ENCODE data around the gene RPS15A. TPM values are rescaled to one million over a fixed set of nuclear protein-coding genes. Genes with fewer than 3 reads are reported as not detected.
"Not testable (repeated sequence)": the region's sequence is repeated elsewhere in the genome, so short reads cannot be mapped to it uniquely, and the experiment has no call there.

The RPS15A gene
- total RNA-seq, 2 experiments from 2014 or later = 1,594 to 1,602 TPM

DNA sequence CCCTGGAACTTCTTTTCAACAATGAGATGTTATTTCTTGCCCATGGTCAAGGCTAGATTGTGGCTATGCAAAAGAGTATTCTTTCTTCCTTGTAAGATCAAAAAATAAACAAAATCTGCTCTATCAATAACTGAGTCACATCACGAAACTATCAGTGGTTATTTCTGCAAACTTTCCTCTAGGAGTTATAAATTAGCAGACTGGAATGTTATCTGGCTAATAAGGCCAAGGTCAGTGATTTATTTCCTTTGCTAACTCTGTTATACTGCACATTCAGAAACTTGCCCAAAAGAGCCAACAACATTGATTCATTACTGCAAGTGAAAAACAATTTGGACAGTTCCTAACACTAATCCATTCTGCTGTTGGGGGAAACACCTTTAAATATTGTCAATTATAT is 6.2 kb upstream of the RPS15A start:
- no peaks in the 10 kb centered on the region for H3K27me3 Mint-ChIP-seq (ENCODE audit: low read depth)
- H3K4me3 Mint-ChIP-seq = no peak overlapping the region

DNA sequence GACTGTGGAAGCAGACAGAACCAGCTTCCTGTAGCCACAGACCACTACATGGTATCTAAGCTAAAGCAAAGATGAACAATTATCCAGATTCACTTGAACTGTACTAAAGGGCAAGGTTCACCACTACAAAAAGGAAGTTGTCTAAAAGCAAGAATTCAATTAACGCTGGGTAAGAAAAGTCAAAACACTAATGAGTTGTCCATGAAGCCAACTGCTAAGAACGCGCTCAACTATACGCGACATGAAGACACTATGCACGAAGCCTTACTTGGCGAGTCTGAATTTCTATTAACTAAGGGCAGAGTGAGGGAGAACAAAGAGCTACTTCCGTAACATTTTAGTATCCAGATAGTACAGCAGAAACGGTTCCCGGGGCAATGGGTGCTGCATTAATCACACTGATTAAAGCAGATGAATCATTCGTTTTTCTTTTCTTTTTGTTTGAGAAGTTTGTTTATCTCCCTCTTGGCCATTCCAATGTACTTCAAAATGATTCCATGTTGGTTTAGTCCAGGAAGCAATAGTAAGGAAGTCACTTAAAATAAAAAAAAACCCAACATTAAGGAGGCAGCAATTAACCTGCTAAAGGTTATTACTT is 2.8 kb upstream of the RPS15A start:
- H3K9me3 Mint-ChIP-seq (ENCODE audit: insufficient read depth) = no peaks in the 10 kb centered on the region
- no peak overlapping the region for H3K4me3 Mint-ChIP-seq
- no peak for DNase-seq
- peaks cover 84% of the 10 kb centered on the region for H3K36me3 Mint-ChIP-seq (ENCODE audit: low read depth)
- peaks cover 54% of the 10 kb centered on the region for H3K4me1 Mint-ChIP-seq (ENCODE audit: low read depth)
- ATAC-seq = no peak
- peak overlapping the region; percentile 55 for H3K27ac Mint-ChIP-seq
- no peaks in the 10 kb centered on the region for H3K27me3 Mint-ChIP-seq (ENCODE audit: low read depth)
- CTCF ChIA-PET = interaction anchor here (9.1 kb wide), 1 partner anchor 10 kb away, joined by 142 read pairs; the partner anchor contains the start of gene ARL6IP1
- POLR2A ChIA-PET = interaction anchor here (1.5 to 9.5 kb wide), 2 partner anchors 7 to 10 kb away, joined by 5 to 189 read pairs; partner anchors contain the start of gene ARL6IP1

More for the DNA sequence above, 6.2 kb upstream of the RPS15A start:
- H3K4me1 Mint-ChIP-seq (ENCODE audit: low read depth) = peaks cover 54% of the 10 kb centered on the region
- ChIA-PET CTCF (no interaction called here), POLR2A (no interaction called here)
- DNase-seq (no peak), ATAC-seq (no peak)
- H3K27ac Mint-ChIP-seq = peak overlapping the region; percentile 34
- H3K36me3 Mint-ChIP-seq (ENCODE audit: low read depth) = peaks cover 83% of the 10 kb centered on the region
- no peaks in the 10 kb centered on the region for H3K9me3 Mint-ChIP-seq (ENCODE audit: insufficient read depth)

DNA sequence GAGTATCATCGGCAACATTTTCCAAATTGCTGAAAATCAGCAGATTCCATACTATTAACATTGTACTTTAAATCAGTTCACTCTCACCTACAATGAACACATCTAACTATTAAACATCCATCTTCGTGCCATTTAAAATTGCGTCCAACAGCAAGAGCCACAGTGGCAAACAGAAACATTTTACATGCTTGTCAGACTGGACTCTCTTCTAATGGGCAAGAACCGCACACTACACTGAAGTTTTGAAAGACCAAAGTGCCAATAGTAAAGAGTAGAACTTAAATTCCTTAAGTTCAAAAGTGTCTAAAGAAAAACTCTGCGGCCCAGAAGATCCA is 652 bp downstream of the RPS15A start:
- ChIA-PET CTCF (interaction anchor here (1.5 to 9.1 kb wide), 2 partner anchors 13 to 22 kb away, joined by 6 to 142 read pairs; partner anchors contain the start of gene ARL6IP1), POLR2A (interaction anchor here (0.6 to 9.5 kb wide), 6 partner anchors 10 to 278 kb away, joined by 3 to 189 read pairs (median 6); partner anchors contain the start of genes ARL6IP1 and COQ7)
- no peaks in the 10 kb centered on the region for H3K9me3 Mint-ChIP-seq (ENCODE audit: insufficient read depth)
- H3K4me3 Mint-ChIP-seq = peak overlapping the region; percentile 95
- peaks cover 74% of the 10 kb centered on the region for H3K4me1 Mint-ChIP-seq (ENCODE audit: low read depth)
- ATAC-seq = no peak
- peaks cover 90% of the 10 kb centered on the region for H3K36me3 Mint-ChIP-seq (ENCODE audit: low read depth)
- no peaks in the 10 kb centered on the region for H3K27me3 Mint-ChIP-seq (ENCODE audit: low read depth)
- H3K27ac Mint-ChIP-seq = peak overlapping the region; percentile 92
- DNase-seq = no peak

DNA sequence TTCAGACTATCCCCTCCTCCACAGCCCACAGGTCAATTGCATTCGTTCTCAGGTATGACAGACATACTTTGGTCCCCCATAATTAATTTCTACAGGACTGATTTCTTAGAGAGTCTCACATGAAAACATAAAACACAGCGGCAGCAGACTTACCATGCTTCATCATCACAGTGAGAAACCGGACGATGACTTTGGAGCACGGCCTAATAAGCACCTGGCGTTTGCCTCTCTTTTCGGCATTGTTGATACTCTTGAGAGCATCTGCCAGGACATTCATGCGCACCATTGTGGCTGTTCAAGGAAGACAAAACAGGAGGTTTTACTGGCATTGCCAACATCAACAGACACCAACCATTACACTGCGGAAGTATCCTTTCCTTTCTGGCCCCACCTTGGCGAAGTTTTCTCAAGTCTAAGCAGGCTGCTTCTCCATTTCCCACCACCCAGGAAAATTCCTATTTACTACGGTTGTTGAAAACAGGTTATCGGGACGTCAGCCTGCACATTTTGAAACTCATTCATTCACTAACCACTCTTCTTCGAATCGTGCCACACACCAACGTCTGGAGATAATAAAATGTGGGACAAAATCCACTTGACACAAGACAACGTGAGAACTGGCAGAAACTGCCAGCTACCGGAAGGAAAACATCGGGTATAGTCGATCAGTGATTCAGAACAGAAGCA is 1.2 kb downstream of the RPS15A start:
- DNase-seq (no peak), ATAC-seq (no peak)
- Mint-ChIP-seq H3K9me3 (ENCODE audit: insufficient read depth) (no peaks in the 10 kb centered on the region), H3K27me3 (ENCODE audit: low read depth) (no peaks in the 10 kb centered on the region), H3K36me3 (ENCODE audit: low read depth) (peaks cover 88% of the 10 kb centered on the region), H3K4me1 (ENCODE audit: low read depth) (peaks cover 73% of the 10 kb centered on the region), H3K27ac (peak overlapping the region; percentile 92), H3K4me3 (peak overlapping the region; percentile 95)
- ChIA-PET CTCF (interaction anchor here (1.5 to 9.1 kb wide), 2 partner anchors 14 to 21 kb away, joined by 6 to 142 read pairs; partner anchors contain the start of gene ARL6IP1), POLR2A (interaction anchor here (0.6 to 9.5 kb wide), 8 partner anchors 11 to 278 kb away, joined by 3 to 189 read pairs (median 4); partner anchors contain the start of genes ARL6IP1 and COQ7)

DNA sequence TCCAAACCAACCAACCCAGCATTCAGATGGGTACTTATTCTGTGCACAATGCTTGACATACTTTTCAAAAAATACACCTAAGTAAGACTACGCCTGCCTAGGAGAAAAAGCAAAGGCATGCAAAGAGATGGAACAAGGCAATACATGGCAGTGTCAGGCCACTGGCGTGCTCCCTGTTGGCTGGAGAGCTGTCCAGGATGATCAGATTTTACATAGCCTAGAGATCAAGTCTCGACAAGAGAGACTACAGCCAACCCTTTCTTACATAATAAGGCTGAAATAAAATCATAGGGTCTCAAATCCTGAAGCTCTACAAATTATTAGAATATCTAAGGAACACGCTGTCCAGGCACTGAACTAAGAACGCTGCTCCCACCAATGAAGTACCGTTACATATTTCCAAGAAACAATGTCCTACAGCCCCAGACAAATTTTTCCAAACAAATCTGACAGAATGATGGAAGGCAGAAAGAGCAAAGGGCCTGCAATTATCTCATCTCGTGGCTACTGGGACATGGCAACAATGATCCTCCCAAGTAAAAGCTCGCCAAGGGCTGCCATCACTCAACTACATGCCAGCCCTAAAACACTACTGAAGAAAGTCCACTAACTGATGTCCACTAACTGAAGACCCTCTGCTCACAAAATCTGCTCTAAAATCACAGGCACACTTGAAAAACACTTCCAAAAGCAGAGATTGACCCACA is 5.1 kb downstream of the RPS15A start:
- Mint-ChIP-seq H3K27me3 (ENCODE audit: low read depth) (no peaks in the 10 kb centered on the region), H3K4me3 (peak overlapping the region; percentile 20), H3K36me3 (ENCODE audit: low read depth) (peaks cover 71% of the 10 kb centered on the region), H3K9me3 (ENCODE audit: insufficient read depth) (no peaks in the 10 kb centered on the region), H3K4me1 (ENCODE audit: low read depth) (peaks cover 62% of the 10 kb centered on the region), H3K27ac (peak overlapping the region; percentile 39)
- no peak for ATAC-seq
- ChIA-PET POLR2A (interaction anchor here (0.8 to 9.5 kb wide), 2 partner anchors 15 to 69 kb away, joined by 4 to 189 read pairs; partner anchors contain the start of gene ARL6IP1), CTCF (interaction anchor here (1.7 to 9.1 kb wide), 2 partner anchors 18 to 62 kb away, joined by 4 to 142 read pairs; partner anchors contain the start of gene ARL6IP1)
- no peak for DNase-seq

DNA sequence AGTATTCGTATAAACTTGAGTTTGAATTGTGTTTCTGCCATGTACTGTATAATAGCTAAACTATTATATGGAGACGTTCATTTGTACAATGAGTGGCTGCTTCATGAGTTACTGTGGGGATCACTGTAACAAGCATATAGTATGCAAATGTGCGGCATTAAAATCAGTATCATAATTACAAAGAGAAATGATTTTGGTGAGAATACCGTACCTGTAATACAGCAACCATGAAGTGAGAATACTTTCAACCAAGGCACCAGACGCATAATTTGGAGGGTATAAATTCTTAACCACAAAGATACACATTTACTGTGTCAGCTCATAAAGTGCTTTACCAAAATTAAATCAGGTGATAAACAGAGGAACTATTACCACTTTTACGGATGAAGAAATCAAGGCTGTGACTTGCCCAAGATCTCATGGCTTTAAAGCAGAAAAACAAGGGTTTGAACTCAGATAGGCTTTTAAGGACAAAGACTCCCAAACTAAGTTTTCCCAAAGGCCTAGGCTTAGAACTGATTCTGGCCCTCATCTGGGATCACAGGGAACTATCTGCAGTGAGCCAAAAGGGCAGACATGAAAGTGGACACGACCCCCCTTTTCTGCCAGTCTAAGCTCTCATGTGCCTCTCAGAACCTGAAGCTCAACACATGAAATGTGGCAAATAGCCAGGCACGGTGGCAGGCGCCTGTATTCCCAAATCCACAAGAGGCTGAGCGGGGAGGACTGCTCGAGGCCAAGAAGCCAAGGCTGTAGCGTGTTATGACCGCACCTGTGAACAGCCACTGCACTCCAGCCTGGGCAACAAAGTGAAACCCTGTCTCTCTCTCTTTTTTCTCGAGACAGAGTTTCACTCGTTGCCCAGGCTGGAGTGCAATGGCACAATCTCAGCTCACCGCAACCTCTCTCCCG is 6.4 kb downstream of the RPS15A start:
- no peaks in the 10 kb centered on the region for H3K9me3 Mint-ChIP-seq (ENCODE audit: insufficient read depth)
- ATAC-seq (no peak), DNase-seq (no peak)
- H3K4me1 Mint-ChIP-seq (ENCODE audit: low read depth) = peaks cover 56% of the 10 kb centered on the region
- no peaks in the 10 kb centered on the region for H3K27me3 Mint-ChIP-seq (ENCODE audit: low read depth)
- CTCF ChIA-PET = interaction anchor here (1.5 to 1.7 kb wide), 2 partner anchors 18 to 63 kb away, joined by 4 to 5 read pairs; partner anchors contain the start of gene ARL6IP1
- POLR2A ChIA-PET = interaction anchor here (0.8 to 9.5 kb wide), 5 partner anchors 9 to 18 kb away, joined by 3 to 189 read pairs (median 5); partner anchors contain the start of gene ARL6IP1
- H3K27ac Mint-ChIP-seq = no peak overlapping the region
- peaks cover 59% of the 10 kb centered on the region for H3K36me3 Mint-ChIP-seq (ENCODE audit: low read depth)
- no peak overlapping the region for H3K4me3 Mint-ChIP-seq

DNA sequence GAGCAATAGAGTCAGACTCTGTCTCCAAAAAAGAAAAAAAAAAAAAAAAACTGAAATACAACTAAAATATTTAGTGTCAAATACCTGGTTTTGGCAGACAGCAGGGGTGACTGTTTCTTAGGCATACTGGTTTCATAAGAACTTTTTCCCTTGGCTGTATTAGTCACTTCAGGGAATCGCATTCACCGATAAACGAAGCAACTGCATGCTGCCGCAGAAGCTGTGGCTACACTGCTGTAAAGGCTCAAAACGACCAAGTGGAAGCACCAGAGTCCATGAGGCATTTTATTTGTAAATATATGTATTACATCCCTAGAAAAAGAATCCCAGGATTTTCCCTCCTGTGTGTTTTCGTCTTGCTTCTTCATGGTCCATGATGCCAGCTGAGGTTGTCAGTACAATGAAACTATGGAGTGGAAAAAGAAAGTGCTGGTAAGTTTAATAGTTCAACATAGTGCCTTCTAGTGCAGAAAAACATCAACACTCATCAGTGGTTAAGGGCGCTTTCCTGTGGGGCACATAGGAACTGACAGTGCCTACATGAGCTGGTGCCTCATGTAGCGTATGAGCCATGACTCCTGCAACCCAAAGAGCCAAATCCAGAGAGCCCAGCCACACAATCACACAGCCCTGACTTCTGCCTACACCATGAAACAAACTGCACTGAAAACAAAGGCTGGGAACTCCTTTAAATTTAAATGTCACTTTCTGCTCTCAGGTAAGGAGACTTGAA is 7.3 kb downstream of the RPS15A start:
- Mint-ChIP-seq H3K4me1 (ENCODE audit: low read depth) (peaks cover 48% of the 10 kb centered on the region), H3K27ac (peak overlapping the region; percentile 58), H3K9me3 (ENCODE audit: insufficient read depth) (no peaks in the 10 kb centered on the region), H3K4me3 (no peak overlapping the region), H3K36me3 (ENCODE audit: low read depth) (peaks cover 51% of the 10 kb centered on the region), H3K27me3 (ENCODE audit: low read depth) (no peaks in the 10 kb centered on the region)
- DNase-seq = no peak
- ATAC-seq = peak; percentile 22
- POLR2A ChIA-PET = interaction anchor here (0.8 to 1.2 kb wide), 4 partner anchors 9 to 19 kb away, joined by 3 to 5 read pairs (median 4); partner anchors contain the start of gene ARL6IP1
- CTCF ChIA-PET = interaction anchor here (1.5 kb wide), 1 partner anchor 18 kb away, joined by 5 read pairs; the partner anchor contains the start of gene ARL6IP1

DNA sequence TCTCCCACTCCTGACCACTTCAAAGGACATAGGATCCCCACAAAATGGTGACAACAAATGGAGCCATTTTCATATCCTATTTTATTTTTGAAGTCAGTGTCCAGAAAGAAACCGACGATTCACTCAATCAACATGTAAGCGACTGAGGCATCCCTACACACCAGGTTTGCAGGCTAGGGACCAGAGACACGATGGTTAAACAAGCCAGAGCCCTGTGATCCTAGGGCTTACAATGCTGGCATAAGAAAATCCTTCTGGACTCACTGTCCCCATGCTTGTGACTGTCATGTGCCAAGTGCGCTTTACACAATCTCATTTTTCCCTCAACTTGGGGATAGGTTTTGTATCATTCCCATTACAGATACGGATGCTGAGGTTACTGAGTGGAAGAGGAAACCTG is 8.9 kb downstream of the RPS15A start:
- H3K4me3 Mint-ChIP-seq; DNase-seq; POLR2A ChIA-PET; H3K9me3 Mint-ChIP-seq (ENCODE audit: insufficient read depth); H3K27ac Mint-ChIP-seq; H3K27me3 Mint-ChIP-seq (ENCODE audit: low read depth); ATAC-seq; CTCF ChIA-PET: not testable (repeated sequence)
- peaks cover 33% of the 10 kb centered on the region for H3K4me1 Mint-ChIP-seq (ENCODE audit: low read depth)
- H3K36me3 Mint-ChIP-seq (ENCODE audit: low read depth) = peaks cover 39% of the 10 kb centered on the region

DNA sequence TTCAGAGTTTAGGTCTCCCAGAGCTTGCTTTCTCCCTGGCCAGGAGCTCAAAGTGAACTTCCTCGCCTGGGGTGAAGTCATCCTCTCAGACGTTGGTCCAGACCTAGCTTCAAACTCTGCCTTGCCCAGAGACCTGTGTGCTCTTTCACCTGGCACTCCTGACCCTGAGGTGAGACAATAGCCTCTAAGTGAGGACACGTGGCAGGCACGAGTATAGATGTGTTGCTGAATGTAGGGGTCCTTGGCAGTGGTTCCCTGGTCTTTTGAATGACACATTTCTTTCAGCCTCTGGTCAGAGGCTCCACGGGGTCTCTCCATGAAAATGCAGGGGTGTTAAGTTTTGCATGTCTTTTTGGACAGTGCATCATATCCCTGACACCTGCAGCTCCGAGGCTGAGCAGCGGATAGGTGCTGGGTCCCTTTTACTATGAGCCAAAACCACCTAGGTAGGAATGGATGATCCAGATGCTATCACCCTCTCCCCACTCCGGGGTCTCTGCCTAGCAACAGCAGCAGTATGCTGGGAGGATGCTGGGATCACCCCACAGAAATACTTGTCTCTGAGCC is 9.6 kb downstream of the RPS15A start:
- CTCF ChIA-PET; ATAC-seq; POLR2A ChIA-PET; H3K9me3 Mint-ChIP-seq (ENCODE audit: insufficient read depth); H3K4me3 Mint-ChIP-seq; H3K27ac Mint-ChIP-seq; H3K27me3 Mint-ChIP-seq (ENCODE audit: low read depth); DNase-seq: not testable (repeated sequence)
- peaks cover 33% of the 10 kb centered on the region for H3K36me3 Mint-ChIP-seq (ENCODE audit: low read depth)
- peaks cover 26% of the 10 kb centered on the region for H3K4me1 Mint-ChIP-seq (ENCODE audit: low read depth)

DNA sequence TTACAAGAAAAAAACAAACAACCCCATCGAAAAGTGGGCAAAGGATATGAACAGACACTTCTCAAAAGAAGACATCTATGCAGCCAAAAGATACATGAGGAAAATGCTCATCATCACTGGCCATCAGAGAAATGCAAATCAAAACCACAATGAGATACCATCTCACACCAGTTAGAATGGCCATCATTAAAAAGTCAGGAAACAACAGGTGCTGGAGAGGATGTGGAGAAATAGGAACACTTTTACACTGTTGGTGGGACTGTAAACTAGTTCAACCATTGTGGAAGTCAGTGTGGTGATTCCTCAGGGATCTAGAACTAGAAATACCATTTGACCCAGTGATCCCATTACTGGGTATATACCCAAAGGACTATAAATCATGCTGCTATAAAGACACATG is 12.5 kb downstream of the RPS15A start:
- CTCF ChIA-PET; ATAC-seq; H3K27ac Mint-ChIP-seq; H3K36me3 Mint-ChIP-seq (ENCODE audit: low read depth); DNase-seq; POLR2A ChIA-PET; H3K4me1 Mint-ChIP-seq (ENCODE audit: low read depth); H3K27me3 Mint-ChIP-seq (ENCODE audit: low read depth); H3K9me3 Mint-ChIP-seq (ENCODE audit: insufficient read depth); H3K4me3 Mint-ChIP-seq: not testable (repeated sequence)

Measured in activated CD8-positive, alpha-beta T cell treated with anti-CD3 and anti-CD28 coated beads, Interleukin-2, amount 10 ng/mL, durations not matched to agents 7 days and 5 days (primary cell).